ENCODE data around the gene SLC7A7. TPM values are rescaled to one million over a fixed set of nuclear protein-coding genes. Genes with fewer than 3 reads are reported as not detected.
"Not testable (repeated sequence)": the region's sequence is repeated elsewhere in the genome, so short reads cannot be mapped to it uniquely, and the experiment has no call there.

Gene SLC7A7
- total RNA-seq, 1 experiment from 2014 or later = 5.9 TPM

GRCh38 chr14:22778084-22778483, 37.2 kb downstream of the SLC7A7 start:
- CTCF ChIA-PET = no interaction called here
- no peak overlapping the region for H2AFZ ChIP-seq
- no peak overlapping the region for H3K4me3 ChIP-seq
- H3K9me2 ChIP-seq (ENCODE audit: insufficient read depth) = no peaks in the 10 kb centered on the region
- H3K9me3 ChIP-seq (ENCODE audit: insufficient read depth, low read depth) = no peaks in the 10 kb centered on the region
- H3K79me2 ChIP-seq (ENCODE audit: low read depth) = no peaks in the 10 kb centered on the region
- H3K27me3 ChIP-seq (ENCODE audit: insufficient read depth, low read depth) = no peaks in the 10 kb centered on the region
- H3K4me2 ChIP-seq = no peak overlapping the region
- intact Hi-C loops (cut with micrococcal nuclease; ENCODE audit: unreplicated experiment) = loop anchor here (5.0 kb wide), 1 partner anchor 206 kb away; no protein-coding TSS in a partner anchor
- H3K36me3 ChIP-seq (ENCODE audit: low read depth) = no peaks in the 10 kb centered on the region
- POLR2A ChIA-PET (ENCODE audit: unreplicated experiment) = no interaction called here
- H3F3A ChIP-seq (ENCODE audit: insufficient read depth, low read depth) = no peaks in the 10 kb centered on the region
- DNase-seq = no peak
- no TSS peak for BruUV-seq (replicated peaks)
- no peak overlapping the region for H3K27ac ChIP-seq
- H4K20me1 ChIP-seq (ENCODE audit: insufficient read depth) = no peaks in the 10 kb centered on the region
- no peaks in the 10 kb centered on the region for H3K4me1 ChIP-seq (replicated peaks; ENCODE audit: insufficient read depth)
- TF ChIP-seq EZH2 (IDR thresholded peaks at IDR 0.05; ENCODE audit: low read depth) (no peak), CTCF (conservative IDR thresholded peaks at IDR 0.05) (no peak)

- H3K27me3 ChIP-seq (ENCODE audit: insufficient read depth, low read depth); H3K4me1 ChIP-seq (replicated peaks; ENCODE audit: insufficient read depth); H3F3A ChIP-seq (ENCODE audit: insufficient read depth, low read depth); H2AFZ ChIP-seq; H3K4me3 ChIP-seq; BruUV-seq (replicated peaks); H3K79me2 ChIP-seq (ENCODE audit: low read depth); H4K20me1 ChIP-seq (ENCODE audit: insufficient read depth); H3K9me2 ChIP-seq (ENCODE audit: insufficient read depth); H3K27ac ChIP-seq; H3K4me2 ChIP-seq; DNase-seq; H3K9me3 ChIP-seq (ENCODE audit: insufficient read depth, low read depth); H3K36me3 ChIP-seq (ENCODE audit: low read depth): not testable (repeated sequence)
- intact Hi-C loops (cut with micrococcal nuclease; ENCODE audit: unreplicated experiment) = loop anchor here (1.0 to 5.0 kb wide), 3 partner anchors 42 to 205 kb away; no protein-coding TSS in a partner anchor
- CTCF ChIA-PET = interaction anchor here (0.6 to 0.7 kb wide), 2 partner anchors 13 to 106 kb away, joined by 6 to 27 read pairs; partner anchors contain the start of gene REM2
- POLR2A ChIA-PET (ENCODE audit: unreplicated experiment) = interaction anchor here (0.6 kb wide), 1 partner anchor 150 kb away, joined by 15 read pairs; no protein-coding TSS in a partner anchor
These were observed 38.4 kb downstream of the SLC7A7 start for GRCh38 chr14:22776849-22777248.

GRCh38 chr14:22776215-22776614, 39.0 kb downstream of the SLC7A7 start:
- CTCF ChIA-PET = interaction anchor here (0.7 kb wide), 1 partner anchor 13 kb away, joined by 27 read pairs; no protein-coding TSS in a partner anchor
- H3K36me3 ChIP-seq (ENCODE audit: low read depth) = no peaks in the 10 kb centered on the region
- POLR2A ChIA-PET (ENCODE audit: unreplicated experiment) = no interaction called here
- H3K9me3 ChIP-seq (ENCODE audit: insufficient read depth, low read depth) = no peaks in the 10 kb centered on the region
- no peak for DNase-seq
- no peaks in the 10 kb centered on the region for H3K79me2 ChIP-seq (ENCODE audit: low read depth)
- no peak overlapping the region for H3K4me3 ChIP-seq
- H3F3A ChIP-seq (ENCODE audit: insufficient read depth, low read depth) = no peaks in the 10 kb centered on the region
- intact Hi-C loops (cut with micrococcal nuclease; ENCODE audit: unreplicated experiment) = loop anchor here (2.0 to 5.0 kb wide), 2 partner anchors 43 to 204 kb away; no protein-coding TSS in a partner anchor
- no peaks in the 10 kb centered on the region for H3K9me2 ChIP-seq (ENCODE audit: insufficient read depth)
- H4K20me1 ChIP-seq (ENCODE audit: insufficient read depth) = no peaks in the 10 kb centered on the region
- TF ChIP-seq CTCF (conservative IDR thresholded peaks at IDR 0.05) (no peak), EZH2 (IDR thresholded peaks at IDR 0.05; ENCODE audit: low read depth) (no peak)
- BruUV-seq (replicated peaks) = no TSS peak
- no peak overlapping the region for H2AFZ ChIP-seq
- no peaks in the 10 kb centered on the region for H3K4me1 ChIP-seq (replicated peaks; ENCODE audit: insufficient read depth)
- H3K27ac ChIP-seq = no peak overlapping the region
- H3K27me3 ChIP-seq (ENCODE audit: insufficient read depth, low read depth) = no peaks in the 10 kb centered on the region
- no peak overlapping the region for H3K4me2 ChIP-seq

All from PC-9 (cell line).